HCT116 (cell line): Measurements from ENCODE around the gene C1QTNF12.

Experiments used
- MAX ChIP-seq: IDR thresholded peaks from 2 replicates; pipeline ENCODE4 v1.6.1; 2012
- REST ChIP-seq: IDR thresholded peaks from 2 replicates; pipeline ENCODE4 v1.6.1; 2012; ENCODE audit warnings: low read depth
- YY1 ChIP-seq: IDR thresholded peaks from 2 replicates; pipeline ENCODE4 v1.6.1; 2011; ENCODE audit warnings: low read length, low read depth, moderate library complexity, mild to moderate bottlenecking; ENCODE audit not compliant: insufficient replicate concordance; ENCODE audit errors: extremely low read depth

- TF ChIP-seq MAX, result no peak
- TF ChIP-seq REST, result no peak
- no peak for TF ChIP-seq YY1
Measured at GRCh38 chr1:1273209-1273511, 26.6 kb upstream of the C1QTNF12 start.
